ENCODE results near the gene LFNG.

Gene LFNG

DNA sequence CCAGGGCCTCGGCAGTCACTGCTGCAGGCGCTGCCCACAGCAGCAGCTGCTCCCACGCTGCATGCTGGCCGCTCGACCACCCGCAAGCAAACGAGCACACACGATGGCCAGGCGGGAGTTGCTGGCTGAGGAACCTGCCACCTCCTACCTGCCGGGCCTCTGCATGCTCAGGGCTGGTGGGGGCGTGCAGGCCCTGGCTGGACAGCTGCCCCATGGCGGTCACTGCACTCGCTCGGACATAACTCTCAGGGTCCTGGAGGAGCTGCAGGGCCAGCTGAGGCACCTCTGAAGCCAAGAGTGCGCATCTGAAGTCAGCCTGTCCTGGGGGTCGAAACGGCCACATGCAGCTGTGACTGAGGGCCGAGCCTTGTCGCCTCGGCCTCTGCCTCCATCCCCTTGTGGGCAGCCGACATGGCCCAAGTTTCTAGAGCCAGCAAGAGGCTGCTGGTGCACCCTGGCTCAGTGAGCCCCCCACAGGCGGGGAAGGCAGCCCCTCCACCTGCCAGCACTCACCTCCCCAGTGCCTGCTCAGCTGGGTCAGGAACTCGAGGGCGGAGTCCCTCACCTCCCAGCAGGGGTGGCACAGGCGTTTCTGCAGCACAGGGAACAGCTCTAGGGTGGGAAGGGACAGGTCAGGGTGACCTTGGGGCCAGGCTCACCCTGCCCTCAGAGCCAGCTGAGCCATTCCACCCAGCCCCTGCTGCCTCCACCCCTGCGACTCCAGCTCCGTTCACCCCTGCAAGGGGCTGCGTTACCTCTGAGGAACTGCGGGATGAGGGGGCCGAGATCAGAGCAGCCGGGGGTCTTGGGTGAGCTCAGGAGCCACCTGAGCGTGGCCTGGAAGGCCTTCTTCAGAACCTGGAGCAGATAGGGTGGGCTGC lies 19.7 kb downstream of the LFNG start:
- Histone ChIP-seq H2BK5ac (ENCODE audit: low read length) (peak overlapping the region; percentile 75), H3K27ac (replicated peaks; ENCODE audit: low read length) (no peak overlapping the region), H4K91ac (ENCODE audit: low read depth, low read length, poor library complexity) (no peak overlapping the region), H3K23ac (ENCODE audit: low read depth, low read length, poor library complexity) (peak overlapping the region; percentile 73), H2BK120ac (ENCODE audit: low read depth, low read length) (no peak overlapping the region), H3K4me1 (ENCODE audit: control insufficient read depth in 2 of 2, insufficient read depth in 1 of 2, low read depth in 1 of 2, low read length in 2 of 2) (no peaks in the 10 kb centered on the region), H3K4me2 (ENCODE audit: insufficient read depth, low read length, poor library complexity, severe bottlenecking) (no peak overlapping the region), H3K14ac (ENCODE audit: low read length) (no peak overlapping the region), H3K36me3 (replicated peaks in 1 of 2; ENCODE audit: control insufficient read depth in 2 of 2, insufficient read depth in 2 of 2, low read length in 2 of 2) (peaks cover 34 to 66% of the 10 kb centered on the region in 2 donors), H2BK12ac (ENCODE audit: low read length) (peak overlapping the region; percentile 18), H3K9me3 (replicated peaks in 1 of 2; ENCODE audit: control insufficient read depth in 2 of 2, insufficient read depth in 1 of 2, low read depth in 1 of 2, low read length in 2 of 2) (no peaks in the 10 kb centered on the region), H2AK5ac (ENCODE audit: low read depth, low read length) (peak overlapping the region; percentile 70), H2AFZ (ENCODE audit: low read length) (no peak overlapping the region), H3K18ac (ENCODE audit: low read length) (peak overlapping the region; percentile 74), H4K8ac (ENCODE audit: low read depth, low read length) (peak overlapping the region; percentile 56), H3K9ac (ENCODE audit: low read depth, low read length, poor library complexity) (peak overlapping the region; percentile 44), H3K4me3 (ENCODE audit: low read length in 2 of 2) (no peak overlapping the region), H3K27me3 (ENCODE audit: control insufficient read depth in 3 of 3, insufficient read depth in 3 of 3, low read depth in 1 of 3, low read length in 3 of 3) (no peaks in the 10 kb centered on the region), H3K4ac (ENCODE audit: low read length) (no peak overlapping the region), H3K79me1 (ENCODE audit: low read depth, low read length) (peaks cover 6% of the 10 kb centered on the region), H2BK15ac (ENCODE audit: low read length) (no peak overlapping the region)
- WGBS, 2 donors (ENCODE audit: extremely low coverage in 2 of 2, insufficient read length in 2 of 2, insufficient replicate concordance in 1 of 2): no CpG with 5 or more reads among the region's 32 CpGs
- DNase-seq (ENCODE audit: low spot score): no peak

DNA sequence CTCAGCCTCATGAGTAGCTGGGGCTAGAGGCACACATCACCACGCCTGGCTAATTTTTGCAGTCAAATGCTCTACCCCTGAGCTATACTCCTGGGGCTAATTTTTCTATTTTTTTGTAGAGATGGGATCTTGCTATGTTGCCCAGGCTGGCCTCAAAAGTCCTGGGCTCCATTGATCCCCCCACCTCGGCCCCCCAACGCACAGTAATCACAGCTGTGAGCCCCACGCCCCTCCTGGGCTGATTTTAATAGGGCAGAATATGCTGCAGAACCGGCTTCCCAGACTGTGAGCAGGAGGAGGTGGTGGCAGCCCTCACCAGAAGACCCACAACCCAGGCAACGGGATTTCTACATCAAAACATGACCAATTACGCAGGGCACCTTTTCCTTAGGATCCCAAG lies 20.6 kb downstream of the LFNG start:
- no peak overlapping the region for H3K4me3 ChIP-seq (ENCODE audit: low read length in 2 of 2)
- H3K9me3 ChIP-seq (replicated peaks in 1 of 2; ENCODE audit: control insufficient read depth in 2 of 2, insufficient read depth in 1 of 2, low read depth in 1 of 2, low read length in 2 of 2): no peaks in the 10 kb centered on the region
- H3K14ac ChIP-seq (ENCODE audit: low read length): no peak overlapping the region
- H2AK5ac ChIP-seq (ENCODE audit: low read depth, low read length): no peak overlapping the region
- no peak overlapping the region for H3K4ac ChIP-seq (ENCODE audit: low read length)
- peaks cover 6% of the 10 kb centered on the region for H3K79me1 ChIP-seq (ENCODE audit: low read depth, low read length)
- no peak overlapping the region for H4K91ac ChIP-seq (ENCODE audit: low read depth, low read length, poor library complexity)
- H2AFZ ChIP-seq (ENCODE audit: low read length): no peak overlapping the region
- no CpG with 5 or more reads among the region's 7 CpGs for WGBS, 2 donors (ENCODE audit: extremely low coverage in 2 of 2, insufficient read length in 2 of 2, insufficient replicate concordance in 1 of 2)
- H3K36me3 ChIP-seq (replicated peaks in 1 of 2; ENCODE audit: control insufficient read depth in 2 of 2, insufficient read depth in 2 of 2, low read length in 2 of 2): peaks cover 39 to 72% of the 10 kb centered on the region in 2 donors
- no peak overlapping the region for H3K23ac ChIP-seq (ENCODE audit: low read depth, low read length, poor library complexity)
- no peak overlapping the region for H2BK15ac ChIP-seq (ENCODE audit: low read length)
- H3K27ac ChIP-seq (replicated peaks; ENCODE audit: low read length): no peak overlapping the region
- no peaks in the 10 kb centered on the region for H3K27me3 ChIP-seq (ENCODE audit: control insufficient read depth in 3 of 3, insufficient read depth in 3 of 3, low read depth in 1 of 3, low read length in 3 of 3)
- no peak for DNase-seq (ENCODE audit: low spot score)
- no peak overlapping the region for H3K9ac ChIP-seq (ENCODE audit: low read depth, low read length, poor library complexity)
- H3K18ac ChIP-seq (ENCODE audit: low read length): peak overlapping the region; percentile 0
- no peak overlapping the region for H2BK120ac ChIP-seq (ENCODE audit: low read depth, low read length)
- no peak overlapping the region for H2BK5ac ChIP-seq (ENCODE audit: low read length)
- H4K8ac ChIP-seq (ENCODE audit: low read depth, low read length): no peak overlapping the region
- no peaks in the 10 kb centered on the region for H3K4me1 ChIP-seq (ENCODE audit: control insufficient read depth in 2 of 2, insufficient read depth in 1 of 2, low read depth in 1 of 2, low read length in 2 of 2)
- no peak overlapping the region for H3K4me2 ChIP-seq (ENCODE audit: insufficient read depth, low read length, poor library complexity, severe bottlenecking)
- no peak overlapping the region for H2BK12ac ChIP-seq (ENCODE audit: low read length)

DNA sequence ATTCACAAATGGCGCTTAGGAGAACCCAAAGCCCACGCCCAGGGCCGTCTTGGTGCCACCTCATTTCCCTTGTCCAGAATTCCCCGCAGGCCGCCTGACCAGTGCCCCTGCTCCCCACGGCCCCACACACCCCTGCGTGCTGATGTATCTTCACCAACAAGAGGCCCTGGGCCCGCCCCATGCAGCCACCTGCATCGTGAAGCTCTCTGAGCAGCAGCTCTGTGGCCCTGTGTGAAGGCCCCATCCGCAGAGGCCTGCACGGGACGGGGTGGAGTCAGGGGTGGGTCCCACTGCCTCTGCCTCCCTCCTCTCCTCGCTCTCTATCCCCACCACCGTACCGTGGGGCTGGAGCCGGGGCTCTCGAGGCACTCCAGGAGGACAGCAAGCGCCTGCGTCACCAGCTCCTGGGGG lies 21.1 kb downstream of the LFNG start:
- Histone ChIP-seq H3K4me1 (ENCODE audit: control insufficient read depth in 2 of 2, insufficient read depth in 1 of 2, low read depth in 1 of 2, low read length in 2 of 2) (no peaks in the 10 kb centered on the region), H2BK5ac (ENCODE audit: low read length) (no peak overlapping the region), H3K4me3 (ENCODE audit: low read length in 2 of 2) (no peak overlapping the region), H3K14ac (ENCODE audit: low read length) (no peak overlapping the region), H3K18ac (ENCODE audit: low read length) (peak overlapping the region; percentile 67), H3K4me2 (ENCODE audit: insufficient read depth, low read length, poor library complexity, severe bottlenecking) (no peak overlapping the region), H2BK12ac (ENCODE audit: low read length) (no peak overlapping the region), H2BK120ac (ENCODE audit: low read depth, low read length) (no peak overlapping the region), H3K27ac (replicated peaks; ENCODE audit: low read length) (no peak overlapping the region), H3K9me3 (replicated peaks in 1 of 2; ENCODE audit: control insufficient read depth in 2 of 2, insufficient read depth in 1 of 2, low read depth in 1 of 2, low read length in 2 of 2) (no peaks in the 10 kb centered on the region), H2AK5ac (ENCODE audit: low read depth, low read length) (no peak overlapping the region), H3K23ac (ENCODE audit: low read depth, low read length, poor library complexity) (no peak overlapping the region), H2AFZ (ENCODE audit: low read length) (no peak overlapping the region), H3K9ac (ENCODE audit: low read depth, low read length, poor library complexity) (no peak overlapping the region), H3K4ac (ENCODE audit: low read length) (no peak overlapping the region), H4K8ac (ENCODE audit: low read depth, low read length) (no peak overlapping the region), H2BK15ac (ENCODE audit: low read length) (no peak overlapping the region), H3K36me3 (replicated peaks in 1 of 2; ENCODE audit: control insufficient read depth in 2 of 2, insufficient read depth in 2 of 2, low read length in 2 of 2) (peaks cover 40 to 77% of the 10 kb centered on the region in 2 donors), H4K91ac (ENCODE audit: low read depth, low read length, poor library complexity) (no peak overlapping the region), H3K27me3 (ENCODE audit: control insufficient read depth in 3 of 3, insufficient read depth in 3 of 3, low read depth in 1 of 3, low read length in 3 of 3) (no peaks in the 10 kb centered on the region), H3K79me1 (ENCODE audit: low read depth, low read length) (peaks cover 6% of the 10 kb centered on the region)
- no peak for DNase-seq (ENCODE audit: low spot score)
- no CpG with 5 or more reads among the region's 19 CpGs for WGBS, 2 donors (ENCODE audit: extremely low coverage in 2 of 2, insufficient read length in 2 of 2, insufficient replicate concordance in 1 of 2)

DNA sequence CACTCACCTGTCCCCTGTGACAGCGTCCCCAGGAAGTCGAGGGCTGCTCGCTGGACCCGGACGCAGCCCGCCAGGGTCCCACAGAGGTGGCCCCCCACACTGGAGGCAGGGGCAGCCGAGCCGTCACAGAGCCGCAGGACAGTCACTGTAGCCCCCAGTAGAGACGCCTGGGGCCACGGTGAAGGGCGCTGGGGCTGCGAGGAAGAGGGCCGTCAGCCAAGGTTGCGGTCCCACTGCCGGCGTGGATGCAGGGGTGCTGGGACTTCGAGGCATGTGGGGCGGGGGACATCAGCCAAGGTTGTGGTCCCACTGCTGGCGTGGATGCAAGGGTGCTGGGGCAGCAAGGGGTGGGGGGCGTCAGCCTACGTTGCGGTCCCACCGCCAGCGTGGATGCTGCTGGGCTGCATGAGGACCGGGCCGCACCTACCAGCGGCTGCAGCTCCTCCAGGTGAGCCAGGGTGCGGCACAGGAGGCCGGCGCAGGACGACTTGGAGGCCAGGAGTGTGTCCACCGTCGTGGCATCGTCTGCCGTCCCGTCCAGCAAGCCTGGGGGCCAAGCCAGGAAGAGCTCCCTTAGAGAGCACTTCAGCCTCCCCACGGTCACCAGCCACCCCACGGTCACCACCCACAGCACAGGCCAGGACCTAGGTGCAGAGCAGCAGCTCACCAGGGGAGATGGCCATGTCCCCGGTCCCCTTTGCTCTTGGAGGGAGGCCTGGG lies 21.9 kb downstream of the LFNG start:
- H3K18ac ChIP-seq (ENCODE audit: low read length): peak overlapping the region; percentile 78
- H4K91ac ChIP-seq (ENCODE audit: low read depth, low read length, poor library complexity): no peak overlapping the region
- DNase-seq (ENCODE audit: low spot score): no peak
- H3K4me3 ChIP-seq (ENCODE audit: low read length in 2 of 2): no peak overlapping the region
- no peak overlapping the region for H2BK12ac ChIP-seq (ENCODE audit: low read length)
- no peak overlapping the region for H3K4ac ChIP-seq (ENCODE audit: low read length)
- H3K79me1 ChIP-seq (ENCODE audit: low read depth, low read length): peaks cover 6% of the 10 kb centered on the region
- H2BK5ac ChIP-seq (ENCODE audit: low read length): peak overlapping the region; percentile 66
- peak overlapping the region; percentile 96 for H4K8ac ChIP-seq (ENCODE audit: low read depth, low read length)
- no CpG with 5 or more reads among the region's 40 CpGs for WGBS, 2 donors (ENCODE audit: extremely low coverage in 2 of 2, insufficient read length in 2 of 2, insufficient replicate concordance in 1 of 2)
- H3K9ac ChIP-seq (ENCODE audit: low read depth, low read length, poor library complexity): no peak overlapping the region
- peak overlapping the region; percentile 47 for H3K14ac ChIP-seq (ENCODE audit: low read length)
- no peaks in the 10 kb centered on the region for H3K4me1 ChIP-seq (ENCODE audit: control insufficient read depth in 2 of 2, insufficient read depth in 1 of 2, low read depth in 1 of 2, low read length in 2 of 2)
- H3K4me2 ChIP-seq (ENCODE audit: insufficient read depth, low read length, poor library complexity, severe bottlenecking): no peak overlapping the region
- H2AK5ac ChIP-seq (ENCODE audit: low read depth, low read length): peak overlapping the region; percentile 79
- H2AFZ ChIP-seq (ENCODE audit: low read length): no peak overlapping the region
- H3K23ac ChIP-seq (ENCODE audit: low read depth, low read length, poor library complexity): peak overlapping the region; percentile 85
- no peaks in the 10 kb centered on the region for H3K9me3 ChIP-seq (replicated peaks in 1 of 2; ENCODE audit: control insufficient read depth in 2 of 2, insufficient read depth in 1 of 2, low read depth in 1 of 2, low read length in 2 of 2)
- peaks cover 46 to 85% of the 10 kb centered on the region in 2 donors for H3K36me3 ChIP-seq (replicated peaks in 1 of 2; ENCODE audit: control insufficient read depth in 2 of 2, insufficient read depth in 2 of 2, low read length in 2 of 2)
- no peak overlapping the region for H2BK15ac ChIP-seq (ENCODE audit: low read length)
- H3K27me3 ChIP-seq (ENCODE audit: control insufficient read depth in 3 of 3, insufficient read depth in 3 of 3, low read depth in 1 of 3, low read length in 3 of 3): no peaks in the 10 kb centered on the region
- no peak overlapping the region for H2BK120ac ChIP-seq (ENCODE audit: low read depth, low read length)
- H3K27ac ChIP-seq (replicated peaks; ENCODE audit: low read length): no peak overlapping the region
